HFF-Myc (cell line): ENCODE data around the gene UBE4B.

Source experiments
- DNase-seq: peaks from one replicate; pipeline ENCODE4 v3.0.0-alpha.2; 2011; ENCODE audit warnings: low read depth; ENCODE audit errors: extremely low read depth
- H3K4me3 ChIP-seq: replicated peaks from 2 replicates; pipeline ENCODE4 v1.5.1; 2011; ENCODE audit warnings: low read depth, mild to moderate bottlenecking, control low read depth, low read length
- CTCF ChIP-seq: IDR thresholded peaks from 2 replicates; pipeline ENCODE4 v1.5.1; 2012; ENCODE audit warnings: mild to moderate bottlenecking, low read depth, low read length, control low read depth; ENCODE audit errors: missing control alignments

UBE4B gene

GRCh38 chr1:10207810-10208209 lies 175.1 kb downstream of the UBE4B start:
- no peak for DNase-seq
- TF ChIP-seq CTCF: no peak
- H3K4me3 ChIP-seq: no peak overlapping the region

DNA sequence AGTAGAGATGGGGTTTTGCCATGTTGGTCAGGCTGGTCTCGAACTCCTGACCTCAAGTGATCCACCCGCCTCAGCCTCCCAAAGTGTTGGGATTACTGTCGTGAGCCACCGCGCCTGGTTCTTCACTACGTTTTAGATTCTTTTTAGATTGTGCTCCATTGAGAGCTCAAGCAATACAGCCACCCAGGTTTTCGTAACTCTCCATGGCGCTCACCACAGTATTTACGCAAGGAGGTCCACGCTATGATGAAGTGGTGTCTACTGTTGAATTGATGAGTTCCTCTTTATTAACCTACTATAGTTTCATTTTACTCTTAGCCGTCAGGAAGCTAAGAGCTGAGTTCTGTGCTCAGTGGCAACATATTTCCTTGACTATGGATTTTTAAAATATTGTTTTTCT lies 175.8 kb downstream of the UBE4B start:
- no peak for DNase-seq
- H3K4me3 ChIP-seq: no peak overlapping the region
- TF ChIP-seq CTCF: no peak

GRCh38 chr1:10209590-10209904 lies 176.8 kb downstream of the UBE4B start:
- DNase-seq: no peak
- H3K4me3 ChIP-seq: peak overlapping the region; percentile 99
- TF ChIP-seq CTCF: no peak

DNA sequence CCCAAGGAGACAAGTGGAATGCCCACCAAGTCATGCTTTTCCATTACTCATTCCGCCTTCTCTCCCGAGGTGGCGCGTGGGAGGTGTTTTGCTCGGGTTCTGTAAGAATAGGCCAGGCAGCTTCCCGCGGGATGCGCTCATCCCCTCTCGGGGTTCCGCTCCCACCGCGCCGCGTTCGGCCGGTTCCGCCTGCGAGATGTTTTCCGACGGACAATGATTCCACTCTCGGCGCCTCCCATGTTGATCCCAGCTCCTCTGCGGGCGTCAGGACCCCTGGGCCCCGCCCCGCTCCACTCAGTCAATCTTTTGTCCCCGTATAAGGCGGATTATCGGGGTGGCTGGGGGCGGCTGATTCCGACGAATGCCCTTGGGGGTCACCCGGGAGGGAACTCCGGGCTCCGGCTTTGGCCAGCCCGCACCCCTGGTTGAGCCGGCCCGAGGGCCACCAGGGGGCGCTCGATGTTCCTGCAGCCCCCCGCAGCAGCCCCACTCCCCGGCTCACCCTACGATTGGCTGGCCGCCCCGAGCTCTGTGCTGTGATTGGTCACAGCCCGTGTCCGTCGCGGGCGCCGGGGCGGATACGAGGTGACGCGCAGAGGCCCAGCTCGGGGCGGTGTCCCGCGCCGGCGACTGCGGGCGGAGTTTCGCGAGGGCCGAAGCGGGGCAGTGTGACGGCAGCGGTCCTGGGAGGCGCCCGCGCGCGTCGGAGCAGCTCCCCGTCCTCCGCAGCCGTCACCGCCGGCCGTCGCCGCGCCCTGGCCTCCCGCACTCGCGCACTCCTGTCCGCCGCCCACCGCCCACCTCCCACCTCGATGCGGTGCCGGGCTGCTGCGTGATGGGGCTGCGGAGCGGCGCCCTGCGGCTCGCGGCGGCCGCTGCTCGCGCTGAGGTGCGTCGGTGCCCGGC lies 177.4 kb downstream of the UBE4B start, which contains the start of gene KIF1B:
Gene KIF1B, plus strand, starts transcription at position 666 of the 906 bp plus-strand sequence. CDS start 21,759 bp downstream, outside the sequence.
- peak; percentile 84 for DNase-seq
- H3K4me3 ChIP-seq: peak within 1 kb of the TSS; percentile 99
- TF ChIP-seq CTCF: peak; percentile 93

GRCh38 chr1:10210841-10211804 lies 178.4 kb downstream of the UBE4B start:
- TF ChIP-seq CTCF: no peak
- DNase-seq: no peak
- H3K4me3 ChIP-seq: peak overlapping the region; percentile 99

GRCh38 chr1:10211805-10212410 lies 179.2 kb downstream of the UBE4B start:
- TF ChIP-seq CTCF: no peak
- peak overlapping the region; percentile 99 for H3K4me3 ChIP-seq
- DNase-seq: no peak
